Pericardium fibroblast (primary cell): ENCODE results near the gene MYRF. TPM values are rescaled to one million over a fixed set of nuclear protein-coding genes. Genes with fewer than 3 reads are reported as not detected.

ENCODE experiments used
- total RNA-seq: library from RNA; depleted of rRNA; stranded (reverse); fragments of >200 nt; gene quantifications from 2 replicates; pipeline ENCODE4 v1.2.3, GENCODE V29; 2015

Gene MYRF
- total RNA-seq = 3.8 and 25.6 TPM in 2 replicates

GRCh38 chr11:61752117-61752924 lies at the start of gene MYRF:
MYRF (plus strand) TSS chr11:61752636; CDS start chr11:61752745, 109 bp downstream.

GRCh38 chr11:61792310-61793082 lies 40.1 kb downstream of the MYRF start, which contains the start of the genes FEN1 and TMEM258:
FEN1 (plus strand) TSS chr11:61792911; CDS start chr11:61795362, 2,451 bp downstream.
TMEM258 (minus strand) TSS chr11:61792599; CDS start chr11:61792558, 41 bp downstream.

GRCh38 chr11:61816736-61817455 lies 64.5 kb downstream of the MYRF start, which contains the start of gene FADS1:
FADS1 (minus strand) TSS chr11:61817003; CDS start chr11:61816929, 74 bp downstream.

GRCh38 chr11:61827571-61828378 lies 75.3 kb downstream of the MYRF start, which contains the start of gene FADS2:
FADS2 (plus strand) TSS chr11:61828300; CDS start chr11:61828391, 91 bp downstream.

Other genes with a start within 250 kb of the MYRF start
- not detected in 2 replicates for gene LRRC10B, start 243.9 kb upstream of the MYRF start, total RNA-seq
- gene SYT7, start 171.6 kb upstream of the MYRF start, total RNA-seq = 0.47 and 2.6 TPM in 2 replicates
- gene DAGLA, start 72.2 kb upstream of the MYRF start, total RNA-seq = 1.9 and 2.0 TPM in 2 replicates
- gene TMEM258, start 40.0 kb downstream of the MYRF start, total RNA-seq = 66.1 and 82.9 TPM in 2 replicates
- gene FEN1, start 40.3 kb downstream of the MYRF start, total RNA-seq = 7.5 and 8.2 TPM in 2 replicates
- gene FADS1, start 64.4 kb downstream of the MYRF start, total RNA-seq = 128 and 148 TPM in 2 replicates
- 359 and 649 TPM in 2 replicates for gene FADS2, start 75.7 kb downstream of the MYRF start, total RNA-seq
- 127 and 137 TPM in 2 replicates for gene FADS3, start 138.9 kb downstream of the MYRF start, total RNA-seq
- 28.1 and 28.5 TPM in 2 replicates for gene RAB3IL1, start 164.9 kb downstream of the MYRF start, total RNA-seq
- 1.5 and 3.7 TPM in 2 replicates for gene BEST1, start 197.7 kb downstream of the MYRF start, total RNA-seq
- gene FTH1, start 215.0 kb downstream of the MYRF start, total RNA-seq = 1,171 and 2,524 TPM in 2 replicates